RPMI7951 (cell line): ENCODE measurements around the gene HEPH. TPM values are rescaled to one million over a fixed set of nuclear protein-coding genes. Genes with fewer than 3 reads are reported as not detected.
"Not testable (repeated sequence)": the region's sequence is repeated elsewhere in the genome, so short reads cannot be mapped to it uniquely, and the experiment has no call there.

Source experiments
- DNase-seq: peaks from one replicate; pipeline ENCODE4 v3.0.0-alpha.2; 2012; ENCODE audit warnings: low read depth
- total RNA-seq: library from RNA; depleted of rRNA; stranded (reverse); fragments of >200 nt; shearing (Covaris generic); gene quantifications from 2 replicates; pipeline ENCODE4 v1.2.3, GENCODE V29; 2014; rRNA removed

Gene HEPH
- 0.39 TPM in 1 of 2 replicates, not detected in the other for total RNA-seq

GRCh38 chrX:66163849-66164411, at the start of gene HEPH:
Gene HEPH (plus strand): TSS chrX:66164247. CDS start chrX:66170571, 6,324 bp downstream.
- DNase-seq, result no peak

- not testable (repeated sequence) for DNase-seq
These were observed 45.3 kb upstream of the HEPH start for GRCh38 chrX:66118722-66119121.

GRCh38 chrX:66121354-66121753, 42.7 kb upstream of the HEPH start:
- DNase-seq, result not testable (repeated sequence)

GRCh38 chrX:66126662-66127061, 37.4 kb upstream of the HEPH start:
- DNase-seq, result no peak

GRCh38 chrX:66130469-66130868, 33.6 kb upstream of the HEPH start:
- DNase-seq, result no peak

- DNase-seq, result not testable (repeated sequence)
These were observed 28.8 kb upstream of the HEPH start for GRCh38 chrX:66135284-66135683.

- no peak for DNase-seq
These were observed 21.7 kb upstream of the HEPH start for GRCh38 chrX:66142351-66142750.

GRCh38 chrX:66144258-66144657, 19.8 kb upstream of the HEPH start:
- no peak for DNase-seq

GRCh38 chrX:66149519-66149918, 14.5 kb upstream of the HEPH start:
- DNase-seq, result no peak

- DNase-seq, result no peak
These were observed 13.9 kb upstream of the HEPH start for GRCh38 chrX:66150163-66150562.

- DNase-seq, result no peak
These were observed 1.7 kb upstream of the HEPH start for GRCh38 chrX:66162331-66162822.

GRCh38 chrX:66163447-66163846, 600 bp upstream of the HEPH start:
- DNase-seq, result no peak

- DNase-seq, result no peak
These were observed 423 bp downstream of the HEPH start for GRCh38 chrX:66164470-66164869.

GRCh38 chrX:66164931-66165330, 884 bp downstream of the HEPH start:
- DNase-seq, result no peak

GRCh38 chrX:66166671-66167070, 2.6 kb downstream of the HEPH start:
- DNase-seq, result no peak

GRCh38 chrX:66167431-66167830, 3.4 kb downstream of the HEPH start:
- DNase-seq, result no peak

- no peak for DNase-seq
These were observed 12.1 kb downstream of the HEPH start for GRCh38 chrX:66176134-66176533.

GRCh38 chrX:66191563-66191962, 27.5 kb downstream of the HEPH start:
- no peak for DNase-seq

GRCh38 chrX:66193821-66194220, 29.8 kb downstream of the HEPH start:
- DNase-seq, result no peak

- DNase-seq, result no peak
These were observed 36.1 kb downstream of the HEPH start for GRCh38 chrX:66200050-66200664.

- peak; percentile 5 for DNase-seq
These were observed 37.1 kb downstream of the HEPH start for GRCh38 chrX:66200855-66201795.

- no peak for DNase-seq
These were observed 39.1 kb downstream of the HEPH start for GRCh38 chrX:66203114-66203513.
